ENCODE results near the gene ITGAE. TPM values are rescaled to one million over a fixed set of nuclear protein-coding genes. Genes with fewer than 3 reads are reported as not detected.
A peak's percentile ranks its signal among the peaks of the same experiment; 100 is the strongest.
"Not testable (repeated sequence)": the region's sequence is repeated elsewhere in the genome, so short reads cannot be mapped to it uniquely, and the experiment has no call there.

The ITGAE gene
- total RNA-seq: 10 to 100 TPM; 17.0 to 30.7 (median 22.2) TPM

DNA sequence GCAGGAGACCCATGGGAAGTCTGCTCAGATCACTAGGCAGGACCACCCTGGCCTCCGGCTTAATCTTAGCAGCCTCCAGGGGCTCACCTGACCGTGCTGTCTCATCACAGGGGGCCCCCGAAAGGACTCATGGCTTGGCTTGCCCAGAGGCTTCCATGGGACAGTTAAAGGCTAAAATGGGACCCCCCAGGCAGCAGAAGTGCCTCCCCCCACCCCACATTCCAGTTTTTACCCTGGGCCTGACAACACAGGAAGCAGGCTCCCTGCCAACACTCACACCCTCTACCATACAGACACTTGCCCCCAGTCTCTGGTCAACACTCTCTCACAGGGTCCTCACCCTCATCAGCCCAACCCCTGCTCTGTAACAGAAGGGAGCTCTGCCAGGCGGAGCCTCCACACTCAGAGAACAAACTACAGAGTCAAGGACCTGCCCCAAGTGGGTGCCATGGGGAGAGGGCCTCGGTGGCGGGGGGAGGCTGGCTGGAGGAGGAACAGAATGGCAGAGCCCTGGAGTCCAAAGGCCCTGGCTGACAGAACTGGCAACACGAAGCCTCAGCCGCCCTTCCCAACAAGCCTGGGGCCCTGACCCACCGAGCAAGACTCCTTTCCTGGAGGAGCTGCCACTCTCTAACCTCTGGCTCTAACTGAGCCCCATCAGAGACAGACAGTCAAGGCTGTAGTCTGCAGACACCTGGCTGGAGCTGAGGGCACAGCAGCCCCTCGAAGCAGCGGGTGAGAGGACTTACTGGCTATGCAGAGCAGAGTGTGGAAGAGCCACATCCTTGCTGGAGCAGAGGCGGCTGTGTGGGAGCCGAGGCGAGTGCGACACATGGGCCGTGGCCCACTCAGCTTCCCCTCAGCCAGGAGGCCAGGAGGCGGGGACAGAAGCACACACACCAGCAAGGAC is at the start of gene ITGAE:
TSS of gene ITGAE (minus strand) at position 827 of the 910 bp plus-strand sequence. CDS start at position 783, 44 bp downstream.
- DNase-seq (ENCODE audit: low spot score) (no peak), ATAC-seq (ENCODE audit: low FRiP score) (no peak)
- TF ChIP-seq CTCF (IDR thresholded peaks at IDR 0.05): no peak

GRCh38 chr17:3848229-3848835 is 47.3 kb upstream of the ITGAE start:
- ATAC-seq (ENCODE audit: low FRiP score) (no peak), DNase-seq (ENCODE audit: low spot score) (no peak)
- no peak for TF ChIP-seq CTCF (IDR thresholded peaks at IDR 0.05)

GRCh38 chr17:3847165-3847670 is 46.2 kb upstream of the ITGAE start:
- ATAC-seq (ENCODE audit: low FRiP score) (no peak), DNase-seq (ENCODE audit: low spot score) (no peak)
- TF ChIP-seq CTCF (IDR thresholded peaks at IDR 0.05): no peak

DNA sequence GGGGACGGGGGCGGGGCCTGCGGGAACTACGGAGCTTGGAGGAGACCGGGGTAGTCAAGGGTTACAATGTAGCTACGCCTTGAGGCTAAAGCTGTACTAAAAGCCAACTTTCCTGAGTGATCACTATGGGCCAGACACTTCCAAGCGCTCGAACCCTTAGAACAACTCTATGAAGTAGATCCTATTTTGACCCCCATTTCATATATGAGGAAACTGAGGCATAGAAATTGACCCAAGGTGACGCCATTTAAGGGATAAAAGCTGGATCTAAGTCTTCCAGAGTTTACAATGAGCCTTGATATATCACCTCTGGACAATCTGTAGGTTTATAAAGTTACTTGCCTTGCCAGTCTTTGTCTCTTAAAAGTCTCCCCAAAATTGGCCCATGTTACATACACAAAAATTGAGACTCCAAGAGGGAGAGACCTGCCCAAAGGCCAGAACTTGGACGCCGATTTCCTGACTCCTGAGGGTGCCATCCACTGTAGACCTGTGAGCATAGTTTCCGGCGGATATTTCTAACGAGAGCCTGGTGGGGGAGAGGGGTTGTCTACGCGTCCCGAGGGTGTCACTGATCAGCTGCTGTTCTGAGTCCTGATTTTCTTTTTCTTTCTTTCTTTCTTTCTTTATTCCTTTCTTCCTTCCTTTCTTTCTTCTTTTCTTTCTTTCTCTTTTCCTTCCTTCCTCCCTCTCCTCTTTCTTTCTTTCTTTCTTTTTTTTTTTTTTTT is 45.6 kb upstream of the ITGAE start:
- DNase-seq (ENCODE audit: low spot score) (no peak), ATAC-seq (ENCODE audit: low FRiP score) (no peak)
- TF ChIP-seq CTCF (IDR thresholded peaks at IDR 0.05): no peak

- DNase-seq (ENCODE audit: low spot score) (peak; percentile 72), ATAC-seq (ENCODE audit: low FRiP score) (peak; percentile 100)
- peak in 2 of 3 donors; percentile 85 to 92 for TF ChIP-seq CTCF (IDR thresholded peaks at IDR 0.05)
These were observed 44.8 kb upstream of the ITGAE start, which contains the start of gene NCBP3 for GRCh38 chr17:3845621-3846436. Gene NCBP3, minus strand, starts transcription at chr17:3846246. Its CDS starts 23 bp downstream, at chr17:3846223.

GRCh38 chr17:3845291-3845620 is 44.3 kb upstream of the ITGAE start:
- no peak for TF ChIP-seq CTCF (IDR thresholded peaks at IDR 0.05)
- ATAC-seq (ENCODE audit: low FRiP score): peak; percentile 2
- no peak for DNase-seq (ENCODE audit: low spot score)

- DNase-seq (ENCODE audit: low spot score): not testable (repeated sequence)
These were observed 43.6 kb upstream of the ITGAE start for GRCh38 chr17:3844556-3844955.

More at GRCh38 chr17:3844556-3844955, 43.6 kb upstream of the ITGAE start:
- not testable (repeated sequence) for ATAC-seq (ENCODE audit: low FRiP score)

Measured in omental fat pad (tissue), 4 donors.